RWPE1 (cell line): ENCODE measurements around the gene SWSAP1.

ENCODE experiments used
- CTCF ChIA-PET: fragments of 350-600 bp; sonication (Branson Sonifier 250); formaldehyde crosslinking; extraction: SDS; loops from one replicate; lab custom pipeline; 2021; lab: Yijun Ruan, JAX
- POLR2A ChIA-PET: fragments of 400-600 bp; formaldehyde crosslinking; extraction: SDS; loops from one replicate; lab custom pipeline; 2020; ENCODE audit warnings: antibody characterized with exemption; ENCODE audit not compliant: low non-redundant PET; lab: Yijun Ruan, JAX
- DNase-seq: peaks from one replicate; pipeline ENCODE4 v3.0.0; 2012; ENCODE audit warnings: low spot score
- H3K27ac ChIP-seq: fragments of 450-650 bp; 2 replicates; pipeline ENCODE4 v1.5.1; 2017
- TF ChIP-seq, protein P1 (sequence below): fragments of 450-650 bp; conservative IDR thresholded peaks from 2 replicates; pipeline ENCODE4 v1.5.1; 2017; ENCODE audit warnings: low read depth, mild to moderate bottlenecking

SWSAP1 gene

DNA sequence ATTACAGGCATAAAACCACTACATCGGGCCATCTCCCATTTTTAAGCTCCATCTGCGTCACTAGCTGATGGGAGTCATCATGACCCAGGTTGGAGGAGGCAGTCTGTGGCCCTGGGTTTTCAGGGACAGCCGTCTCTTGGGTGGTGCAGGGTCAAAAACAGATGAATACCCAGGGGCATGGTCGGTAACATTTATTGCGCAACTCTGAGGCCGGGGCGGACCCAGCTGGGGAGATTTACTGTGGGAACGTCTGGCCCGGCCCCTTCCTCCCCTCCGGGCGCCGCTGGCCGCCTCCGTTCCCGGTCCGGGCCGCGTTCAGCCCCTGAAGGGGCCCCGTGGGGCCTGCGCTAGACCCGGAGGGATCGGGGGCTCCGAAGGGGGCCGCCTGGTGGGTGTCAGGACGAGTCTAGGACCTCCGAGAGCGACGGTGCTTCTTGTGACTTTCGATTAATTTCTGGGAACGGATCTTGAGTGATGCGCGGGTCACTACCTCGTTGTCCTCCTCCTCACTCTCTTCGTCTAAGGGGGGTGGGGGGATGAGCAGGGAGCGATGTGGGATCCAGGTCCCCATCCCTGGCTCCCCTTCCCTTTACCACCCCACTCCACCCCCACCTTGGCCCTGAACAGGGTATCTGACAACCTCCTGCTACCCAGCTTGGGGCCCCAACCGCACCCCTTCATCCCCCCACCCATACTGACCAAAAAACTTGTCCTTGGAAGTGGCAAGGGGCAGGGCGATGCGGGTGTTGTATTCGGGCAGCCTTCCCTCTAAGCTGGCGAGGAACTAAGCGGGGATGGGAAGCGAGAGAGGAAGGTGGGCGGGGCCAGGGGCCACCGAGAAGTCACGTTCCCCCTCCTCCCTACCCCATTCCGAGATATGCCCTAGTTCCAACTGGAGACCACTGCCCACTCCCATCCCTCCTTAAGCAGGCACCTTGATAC is 46.2 kb downstream of the SWSAP1 start:
- no peak for DNase-seq
- POLR2A ChIA-PET, result no interaction called here
- TF ChIP-seq, protein P1, sequence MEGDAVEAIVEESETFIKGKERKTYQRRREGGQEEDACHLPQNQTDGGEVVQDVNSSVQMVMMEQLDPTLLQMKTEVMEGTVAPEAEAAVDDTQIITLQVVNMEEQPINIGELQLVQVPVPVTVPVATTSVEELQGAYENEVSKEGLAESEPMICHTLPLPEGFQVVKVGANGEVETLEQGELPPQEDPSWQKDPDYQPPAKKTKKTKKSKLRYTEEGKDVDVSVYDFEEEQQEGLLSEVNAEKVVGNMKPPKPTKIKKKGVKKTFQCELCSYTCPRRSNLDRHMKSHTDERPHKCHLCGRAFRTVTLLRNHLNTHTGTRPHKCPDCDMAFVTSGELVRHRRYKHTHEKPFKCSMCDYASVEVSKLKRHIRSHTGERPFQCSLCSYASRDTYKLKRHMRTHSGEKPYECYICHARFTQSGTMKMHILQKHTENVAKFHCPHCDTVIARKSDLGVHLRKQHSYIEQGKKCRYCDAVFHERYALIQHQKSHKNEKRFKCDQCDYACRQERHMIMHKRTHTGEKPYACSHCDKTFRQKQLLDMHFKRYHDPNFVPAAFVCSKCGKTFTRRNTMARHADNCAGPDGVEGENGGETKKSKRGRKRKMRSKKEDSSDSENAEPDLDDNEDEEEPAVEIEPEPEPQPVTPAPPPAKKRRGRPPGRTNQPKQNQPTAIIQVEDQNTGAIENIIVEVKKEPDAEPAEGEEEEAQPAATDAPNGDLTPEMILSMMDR, result no peak
- peak overlapping the region; percentile 28; the same call in 1 of the 2 replicates for H3K27ac ChIP-seq
- CTCF ChIA-PET, result interaction anchor here (0.5 to 0.9 kb wide), 2 partner anchors 104 to 385 kb away, joined by 4 to 6 read pairs; no protein-coding TSS in a partner anchor

DNA sequence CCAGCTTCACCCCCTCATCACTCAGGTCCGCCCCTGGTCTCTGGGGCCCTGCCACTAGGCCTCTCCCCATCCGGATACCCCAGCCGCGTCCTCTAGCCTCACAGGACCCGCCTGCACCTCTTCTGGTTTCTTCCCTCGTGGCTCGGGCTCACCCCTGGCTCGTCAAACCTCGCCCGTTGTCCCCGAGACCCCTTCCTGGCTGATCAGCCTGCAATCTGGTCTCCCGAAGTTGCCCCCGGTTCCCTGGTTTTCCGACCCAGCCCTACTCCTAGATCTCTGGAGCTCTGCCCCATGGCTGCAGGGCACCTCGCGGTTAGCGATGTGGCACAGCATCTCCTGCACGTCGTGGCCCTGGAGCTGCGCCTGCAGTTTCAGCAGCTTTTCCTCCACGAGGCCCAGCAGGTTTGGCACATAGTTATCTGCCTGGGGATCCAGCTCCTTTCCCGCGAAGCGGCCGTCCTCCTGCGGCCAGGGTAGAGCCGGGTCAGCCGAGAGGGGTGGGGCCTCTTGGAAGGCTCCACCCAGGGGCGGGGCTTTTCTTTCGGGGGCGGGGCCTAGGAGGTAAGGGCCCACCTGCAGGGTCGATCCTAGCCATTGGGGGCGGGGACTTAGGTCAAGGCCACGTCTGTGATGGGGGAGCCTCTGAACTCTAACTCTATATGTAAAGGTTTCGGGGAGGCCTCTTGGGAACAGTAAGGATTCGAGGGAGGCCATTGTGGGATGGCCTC is 47.1 kb downstream of the SWSAP1 start:
- TF ChIP-seq, protein P1, result no peak
- ChIA-PET POLR2A (interaction anchor here (1.0 kb wide), 1 partner anchor 40 kb away, joined by 4 read pairs; no protein-coding TSS in a partner anchor), CTCF (interaction anchor here (0.5 to 2.1 kb wide), 6 partner anchors 13 to 386 kb away, joined by 3 to 12 read pairs (median 4); partner anchors contain the start of gene ODAD3)
- peak overlapping the region; percentile 70 for H3K27ac ChIP-seq
- DNase-seq, result peak; percentile 51

DNA sequence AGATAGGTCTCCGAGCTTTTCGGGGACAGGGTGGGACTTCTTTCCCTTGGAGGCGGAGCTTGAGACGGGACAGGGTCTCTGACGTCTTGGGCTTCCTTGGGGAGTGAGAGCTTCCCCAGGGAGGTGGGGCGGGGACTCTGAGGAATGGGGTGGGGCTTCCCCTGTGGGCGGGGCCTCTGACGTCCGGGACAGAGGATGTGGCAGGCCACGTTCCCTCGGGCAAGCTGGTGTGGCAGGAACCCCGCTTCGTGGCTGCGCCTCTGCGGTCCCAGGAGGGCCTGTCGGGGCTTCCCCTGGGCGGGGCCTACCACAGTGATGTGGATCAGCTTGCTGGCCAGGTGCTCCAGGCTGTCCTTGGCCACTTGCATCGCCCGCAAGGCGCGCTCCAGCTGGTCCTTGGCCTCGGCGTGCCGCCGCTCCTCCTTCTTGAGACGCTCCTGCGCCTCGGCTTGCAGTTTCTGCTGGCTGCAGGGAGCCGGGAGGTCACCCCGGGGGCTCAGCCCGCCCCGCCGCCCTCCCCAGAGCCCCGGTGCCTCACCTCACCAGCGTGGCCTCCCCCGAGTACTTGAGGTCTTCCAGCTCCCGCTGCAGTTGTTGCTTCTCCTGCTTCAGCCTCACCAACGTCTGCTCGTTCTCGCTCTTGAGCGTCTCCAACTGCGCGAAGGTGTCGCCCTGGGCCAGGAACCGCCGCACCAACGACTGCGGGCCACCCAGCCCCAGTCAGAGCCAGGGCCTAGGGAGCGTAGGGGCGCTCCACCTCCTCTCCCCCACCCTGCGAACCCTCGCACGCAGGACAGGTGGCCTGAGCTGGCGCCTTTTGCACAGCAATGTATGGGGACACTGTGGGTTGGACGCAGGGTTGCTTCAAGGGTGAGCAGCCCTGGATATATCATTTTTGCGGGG is 47.9 kb downstream of the SWSAP1 start:
- peak; percentile 94 for DNase-seq

DNA sequence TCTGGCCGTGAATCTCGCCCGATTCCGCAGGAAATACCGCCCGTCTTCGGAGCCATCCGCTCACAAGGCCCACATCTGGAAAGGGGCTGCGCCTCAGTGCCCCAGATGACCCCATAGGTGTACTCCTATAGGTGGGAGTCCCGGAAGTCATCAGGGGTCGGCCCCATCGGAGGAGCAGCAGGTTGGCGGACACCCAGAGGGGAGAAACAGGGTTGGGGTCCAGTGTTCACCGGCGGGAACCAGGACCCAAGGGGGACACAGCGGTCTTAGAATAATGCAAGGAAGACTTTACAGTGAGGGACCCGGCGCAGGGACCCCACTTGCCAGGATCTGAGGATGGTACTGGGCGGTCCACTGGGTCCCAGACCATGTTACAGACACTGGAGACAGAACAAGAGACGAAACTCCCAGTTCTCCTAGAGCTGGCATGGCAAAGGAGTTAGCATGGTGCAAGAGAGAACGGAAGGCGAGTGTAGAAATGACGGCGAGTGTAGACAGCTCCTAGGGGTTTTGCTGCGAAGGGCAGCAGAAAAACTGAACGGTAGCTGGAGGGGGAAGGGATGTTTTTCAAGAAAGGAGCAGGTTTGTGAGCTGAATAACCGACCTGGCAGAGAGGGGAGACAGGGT is 48.8 kb downstream of the SWSAP1 start:
- no peak for DNase-seq
- H3K27ac ChIP-seq, result no peak overlapping the region
- POLR2A ChIA-PET, result interaction anchor here (0.5 kb wide), 1 partner anchor 14 kb away, joined by 5 read pairs; no protein-coding TSS in a partner anchor
- TF ChIP-seq, protein P1, result no peak
- CTCF ChIA-PET, result interaction anchor here (0.7 to 2.1 kb wide), 3 partner anchors 12 to 54 kb away, joined by 3 to 12 read pairs (median 4); partner anchors contain the start of gene ODAD3

More for the DNA sequence above, 47.9 kb downstream of the SWSAP1 start:
- TF ChIP-seq, protein P1, result no peak
- H3K27ac ChIP-seq, result peak overlapping the region; percentile 70
- POLR2A ChIA-PET, result interaction anchor here (0.6 to 1.0 kb wide), 2 partner anchors 41 to 99 kb away, joined by 4 to 5 read pairs; no protein-coding TSS in a partner anchor
- CTCF ChIA-PET, result interaction anchor here (0.8 to 2.1 kb wide), 5 partner anchors 12 to 47 kb away, joined by 3 to 12 read pairs (median 3); partner anchors contain the start of gene ODAD3

DNA sequence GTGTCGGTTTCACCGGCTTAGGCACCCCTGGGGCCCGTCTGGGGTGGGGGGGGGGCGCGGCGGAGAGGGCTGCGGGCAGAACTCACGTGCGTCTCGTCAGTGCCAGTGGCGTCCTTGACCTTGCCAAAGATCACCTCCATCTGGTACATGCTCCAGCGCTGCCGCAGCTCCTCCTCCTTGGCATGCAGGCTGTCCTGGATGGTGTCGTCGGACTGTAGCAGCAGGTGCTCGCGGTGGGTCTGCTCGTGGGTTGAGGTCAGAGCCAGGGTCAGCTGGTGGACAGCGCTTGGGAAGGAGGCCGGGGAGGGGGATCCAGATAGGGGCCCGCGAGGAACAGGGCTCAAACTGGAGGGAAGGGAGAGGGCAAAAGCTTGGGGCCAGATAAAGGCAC is 49.3 kb downstream of the SWSAP1 start:
- POLR2A ChIA-PET, result interaction anchor here (0.5 kb wide), 1 partner anchor 15 kb away, joined by 5 read pairs; no protein-coding TSS in a partner anchor
- DNase-seq, result no peak
- CTCF ChIA-PET, result interaction anchor here (0.7 to 2.1 kb wide), 2 partner anchors 11 to 53 kb away, joined by 4 to 12 read pairs; partner anchors contain the start of gene ODAD3
- TF ChIP-seq, protein P1, result no peak
- H3K27ac ChIP-seq, result no peak overlapping the region
